Measurements from ENCODE around the gene FBXO46. TPM values are rescaled to one million over a fixed set of nuclear protein-coding genes. Genes with fewer than 3 reads are reported as not detected.

Gene FBXO46
- total and polyA plus RNA-seq, 4 donors: 1.2 to 4.5 (median 3.6) TPM

DNA sequence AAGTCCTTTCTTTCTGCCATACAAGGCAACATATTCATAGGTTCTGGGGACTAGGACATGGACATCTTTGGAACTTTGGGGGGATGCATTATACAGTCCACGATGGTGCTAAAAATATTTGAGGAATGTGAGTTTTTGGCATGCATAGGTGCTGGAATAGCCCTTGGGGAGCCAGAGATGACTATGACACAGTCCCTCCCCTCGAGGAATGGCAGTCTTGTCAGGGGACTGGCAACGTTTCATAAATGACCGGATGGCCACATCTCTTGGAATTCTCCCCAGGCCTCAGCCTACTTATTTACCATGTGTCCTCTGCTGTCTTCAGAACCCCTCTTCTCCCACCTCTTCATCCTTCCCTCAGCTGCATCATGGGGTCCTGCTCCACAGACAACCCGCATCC lies 16.2 kb upstream of the FBXO46 start (continued):
- TF ChIP-seq, protein P1, sequence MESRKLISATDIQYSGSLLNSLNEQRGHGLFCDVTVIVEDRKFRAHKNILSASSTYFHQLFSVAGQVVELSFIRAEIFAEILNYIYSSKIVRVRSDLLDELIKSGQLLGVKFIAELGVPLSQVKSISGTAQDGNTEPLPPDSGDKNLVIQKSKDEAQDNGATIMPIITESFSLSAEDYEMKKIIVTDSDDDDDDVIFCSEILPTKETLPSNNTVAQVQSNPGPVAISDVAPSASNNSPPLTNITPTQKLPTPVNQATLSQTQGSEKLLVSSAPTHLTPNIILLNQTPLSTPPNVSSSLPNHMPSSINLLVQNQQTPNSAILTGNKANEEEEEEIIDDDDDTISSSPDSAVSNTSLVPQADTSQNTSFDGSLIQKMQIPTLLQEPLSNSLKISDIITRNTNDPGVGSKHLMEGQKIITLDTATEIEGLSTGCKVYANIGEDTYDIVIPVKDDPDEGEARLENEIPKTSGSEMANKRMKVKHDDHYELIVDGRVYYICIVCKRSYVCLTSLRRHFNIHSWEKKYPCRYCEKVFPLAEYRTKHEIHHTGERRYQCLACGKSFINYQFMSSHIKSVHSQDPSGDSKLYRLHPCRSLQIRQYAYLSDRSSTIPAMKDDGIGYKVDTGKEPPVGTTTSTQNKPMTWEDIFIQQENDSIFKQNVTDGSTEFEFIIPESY (IDR thresholded peaks at IDR 0.05): no peak
- TF ChIP-seq FOXA2 (IDR thresholded peaks at IDR 0.05) (no peak), HNF4A (conservative IDR thresholded peaks at IDR 0.05) (no peak), SP1 (IDR thresholded peaks at IDR 0.05) (no peak)

DNA sequence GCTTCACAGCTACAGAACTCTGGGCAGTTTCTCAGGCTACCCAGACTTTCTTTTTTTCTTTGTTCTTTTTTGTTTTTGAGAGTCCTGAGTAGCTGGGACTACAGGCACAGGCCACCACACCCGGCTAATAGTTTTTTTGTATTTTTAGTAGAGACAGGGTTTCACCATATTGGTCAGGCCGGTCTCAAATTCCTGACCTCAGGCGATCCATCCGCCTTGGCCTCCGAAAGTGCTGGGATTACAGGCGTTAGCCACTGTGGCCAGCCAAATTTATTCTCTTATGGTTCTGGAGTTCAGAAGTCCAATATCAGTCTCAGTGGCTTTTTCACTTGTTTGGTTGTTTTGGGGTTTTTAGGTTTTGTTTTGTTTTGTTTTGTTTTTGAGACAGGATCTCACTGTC lies 14.9 kb upstream of the FBXO46 start:
- H3K4me1 ChIP-seq (ENCODE audit: control insufficient read depth in 4 of 4, insufficient read depth in 4 of 4, low read length in 3 of 4): no peaks in the 10 kb centered on the region
- no peaks in the 10 kb centered on the region for H3K27me3 ChIP-seq (ENCODE audit: control insufficient read depth in 4 of 4, insufficient read depth in 4 of 4, low read length in 3 of 4)
- no peak overlapping the region for H3K27ac ChIP-seq (ENCODE audit: low read depth in 1 of 2, low read length in 2 of 2)
- H3K9me3 ChIP-seq (ENCODE audit: control insufficient read depth in 4 of 4, low read length in 3 of 4): no peaks in the 10 kb centered on the region
- TF ChIP-seq JUND (IDR thresholded peaks at IDR 0.05) (no peak), EGR1 (IDR thresholded peaks at IDR 0.05; ENCODE audit: low read depth in 2 of 2) (no peak), TAF1 (conservative IDR thresholded peaks at IDR 0.05) (no peak), HNF4A (conservative IDR thresholded peaks at IDR 0.05) (no peak), HNF4G (IDR thresholded peaks at IDR 0.05) (no peak), REST (IDR thresholded peaks at IDR 0.05) (no peak), SP1 (IDR thresholded peaks at IDR 0.05) (no peak), RXRA (IDR thresholded peaks at IDR 0.05) (no peak), ATF3 (IDR thresholded peaks at IDR 0.05) (no peak), RAD21 (IDR thresholded peaks at IDR 0.05) (no peak), MAX (IDR thresholded peaks at IDR 0.05) (no peak), GABPA (IDR thresholded peaks at IDR 0.05 in 1 of 2, conservative IDR thresholded peaks at IDR 0.05 in 1 of 2) (no peak), NR2F2 (IDR thresholded peaks at IDR 0.05) (no peak), FOXA2 (IDR thresholded peaks at IDR 0.05) (no peak), YY1 (IDR thresholded peaks at IDR 0.05) (no peak)
- TF ChIP-seq, protein P2, sequence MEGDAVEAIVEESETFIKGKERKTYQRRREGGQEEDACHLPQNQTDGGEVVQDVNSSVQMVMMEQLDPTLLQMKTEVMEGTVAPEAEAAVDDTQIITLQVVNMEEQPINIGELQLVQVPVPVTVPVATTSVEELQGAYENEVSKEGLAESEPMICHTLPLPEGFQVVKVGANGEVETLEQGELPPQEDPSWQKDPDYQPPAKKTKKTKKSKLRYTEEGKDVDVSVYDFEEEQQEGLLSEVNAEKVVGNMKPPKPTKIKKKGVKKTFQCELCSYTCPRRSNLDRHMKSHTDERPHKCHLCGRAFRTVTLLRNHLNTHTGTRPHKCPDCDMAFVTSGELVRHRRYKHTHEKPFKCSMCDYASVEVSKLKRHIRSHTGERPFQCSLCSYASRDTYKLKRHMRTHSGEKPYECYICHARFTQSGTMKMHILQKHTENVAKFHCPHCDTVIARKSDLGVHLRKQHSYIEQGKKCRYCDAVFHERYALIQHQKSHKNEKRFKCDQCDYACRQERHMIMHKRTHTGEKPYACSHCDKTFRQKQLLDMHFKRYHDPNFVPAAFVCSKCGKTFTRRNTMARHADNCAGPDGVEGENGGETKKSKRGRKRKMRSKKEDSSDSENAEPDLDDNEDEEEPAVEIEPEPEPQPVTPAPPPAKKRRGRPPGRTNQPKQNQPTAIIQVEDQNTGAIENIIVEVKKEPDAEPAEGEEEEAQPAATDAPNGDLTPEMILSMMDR (IDR thresholded peaks at IDR 0.05; ENCODE audit: low read depth, low read length, missing input control): no peak
- TF ChIP-seq, protein P1 (IDR thresholded peaks at IDR 0.05): no peak
- H3K4me3 ChIP-seq (ENCODE audit: low read depth in 1 of 3, low read length in 3 of 3): no peak overlapping the region
- DNase-seq (ENCODE audit: low spot score): no peak
- no peaks in the 10 kb centered on the region for H3K36me3 ChIP-seq (ENCODE audit: control insufficient read depth in 4 of 4, insufficient read depth in 3 of 4, low read depth in 1 of 4, low read length in 3 of 4)
- H3K9ac ChIP-seq (ENCODE audit: low read depth in 1 of 2, low read length in 2 of 2): no peak overlapping the region
- 86% methylated on average over 6 of the region's 6 CpGs for WGBS

Data from liver (tissue), 9 donors.